ENCODE data around the gene APOC1. TPM values are rescaled to one million over a fixed set of nuclear protein-coding genes. Genes with fewer than 3 reads are reported as not detected.

Gene APOC1
- total RNA-seq, 1 experiment from 2014 or later = 31.1 TPM

GRCh38 chr19:44876930-44877535, 37.4 kb upstream of the APOC1 start:
- Histone ChIP-seq H4K20me1 (ENCODE audit: insufficient read depth) (peaks cover 4% of the 10 kb centered on the region; the same call in 1 of the 2 replicates), H3K27ac (peak overlapping the region; percentile 95), H3K79me2 (ENCODE audit: low read depth) (no peaks in the 10 kb centered on the region), H3K9me3 (ENCODE audit: insufficient read depth, low read depth) (no peaks in the 10 kb centered on the region), H3K27me3 (ENCODE audit: insufficient read depth, low read depth) (no peaks in the 10 kb centered on the region), H3K4me1 (replicated peaks; ENCODE audit: insufficient read depth) (peaks cover 46% of the 10 kb centered on the region), H3K4me2 (peak overlapping the region; percentile 67; the same call in 1 of the 2 replicates), H3K36me3 (ENCODE audit: low read depth) (peaks cover 23% of the 10 kb centered on the region), H3K4me3 (no peak overlapping the region), H3K9me2 (ENCODE audit: insufficient read depth) (no peaks in the 10 kb centered on the region), H3F3A (ENCODE audit: insufficient read depth, low read depth) (peaks cover 44% of the 10 kb centered on the region), H2AFZ (no peak overlapping the region)
- no peak for TF ChIP-seq CTCF (conservative IDR thresholded peaks at IDR 0.05)
- TF ChIP-seq EZH2 (IDR thresholded peaks at IDR 0.05; ENCODE audit: low read depth) = no peak
- intact Hi-C loops (cut with micrococcal nuclease; ENCODE audit: unreplicated experiment) = loop anchor here (1.0 kb wide), 1 partner anchor 14 kb away; the partner anchor contains the start of gene TOMM40
- ChIA-PET POLR2A (ENCODE audit: unreplicated experiment) (no interaction called here), CTCF (no interaction called here)
- BruUV-seq (replicated peaks) = no TSS peak
- no peak for DNase-seq

GRCh38 chr19:44878120-44878865, 36.1 kb upstream of the APOC1 start:
- ChIA-PET POLR2A (ENCODE audit: unreplicated experiment) (interaction anchor here (0.6 kb wide), 1 partner anchor 630 kb away, joined by 3 read pairs; no protein-coding TSS in a partner anchor), CTCF (interaction anchor here (0.7 kb wide), 1 partner anchor 79 kb away, joined by 3 read pairs; no protein-coding TSS in a partner anchor)
- TF ChIP-seq CTCF (conservative IDR thresholded peaks at IDR 0.05) = no peak
- no peak for TF ChIP-seq EZH2 (IDR thresholded peaks at IDR 0.05; ENCODE audit: low read depth)
- intact Hi-C loops (cut with micrococcal nuclease; ENCODE audit: unreplicated experiment) = no loop called here
- Histone ChIP-seq H3K4me3 (no peak overlapping the region), H3F3A (ENCODE audit: insufficient read depth, low read depth) (peaks cover 37% of the 10 kb centered on the region), H3K9me3 (ENCODE audit: insufficient read depth, low read depth) (no peaks in the 10 kb centered on the region), H3K27me3 (ENCODE audit: insufficient read depth, low read depth) (no peaks in the 10 kb centered on the region), H2AFZ (no peak overlapping the region), H3K4me2 (peak overlapping the region; percentile 42), H3K9me2 (ENCODE audit: insufficient read depth) (no peaks in the 10 kb centered on the region), H3K79me2 (ENCODE audit: low read depth) (no peaks in the 10 kb centered on the region), H3K36me3 (ENCODE audit: low read depth) (peaks cover 15% of the 10 kb centered on the region; the same call in 1 of the 2 replicates), H4K20me1 (ENCODE audit: insufficient read depth) (no peaks in the 10 kb centered on the region), H3K4me1 (replicated peaks; ENCODE audit: insufficient read depth) (peaks cover 46% of the 10 kb centered on the region), H3K27ac (no peak overlapping the region)
- no TSS peak for BruUV-seq (replicated peaks)
- peak; percentile 49 to 51 for DNase-seq

- H3K9me2 ChIP-seq (ENCODE audit: insufficient read depth) = no peaks in the 10 kb centered on the region
- H3F3A ChIP-seq (ENCODE audit: insufficient read depth, low read depth) = peaks cover 26% of the 10 kb centered on the region
- H3K4me1 ChIP-seq (replicated peaks; ENCODE audit: insufficient read depth) = peaks cover 42% of the 10 kb centered on the region
- no peaks in the 10 kb centered on the region for H3K27me3 ChIP-seq (ENCODE audit: insufficient read depth, low read depth)
- H3K9me3 ChIP-seq (ENCODE audit: insufficient read depth, low read depth) = no peaks in the 10 kb centered on the region
- ChIA-PET CTCF (interaction anchor here (0.7 kb wide), 2 partner anchors 22 to 32 kb away, joined by 3 to 6 read pairs; no protein-coding TSS in a partner anchor), POLR2A (ENCODE audit: unreplicated experiment) (interaction anchor here (0.6 to 0.7 kb wide), 3 partner anchors 10 to 629 kb away, joined by 3 to 5 read pairs (median 3); no protein-coding TSS in a partner anchor)
- no peak overlapping the region; the same call in 1 of the 2 replicates for H3K4me2 ChIP-seq
- H4K20me1 ChIP-seq (ENCODE audit: insufficient read depth) = no peaks in the 10 kb centered on the region
- TF ChIP-seq CTCF (conservative IDR thresholded peaks at IDR 0.05) (no peak), EZH2 (IDR thresholded peaks at IDR 0.05; ENCODE audit: low read depth) (no peak)
- peaks cover 7% of the 10 kb centered on the region for H3K36me3 ChIP-seq (ENCODE audit: low read depth)
- no peak overlapping the region for H3K27ac ChIP-seq
- H3K4me3 ChIP-seq = no peak overlapping the region
- H3K79me2 ChIP-seq (ENCODE audit: low read depth) = no peaks in the 10 kb centered on the region
- intact Hi-C loops (cut with micrococcal nuclease; ENCODE audit: unreplicated experiment) = no loop called here
- no peak for DNase-seq
- no peak overlapping the region for H2AFZ ChIP-seq
- no TSS peak for BruUV-seq (replicated peaks)
Observed at GRCh38 chr19:44879309-44880065, 34.9 kb upstream of the APOC1 start.

All from PC-9 (cell line).